HG03097 (cell line): ENCODE measurements around the gene MIER1.
"Not testable (repeated sequence)": the region's sequence is repeated elsewhere in the genome, so short reads cannot be mapped to it uniquely, and the experiment has no call there.

Experiments used
- ATAC-seq: cut with Tn5 transposase; IDR thresholded peaks from one replicate; pipeline ENCODE4 v1.9.1; 2021; ENCODE audit not compliant: unreplicated experiment, low FRiP score

The MIER1 gene

GRCh38 chr1:66924756-66925557 is at the start of gene MIER1, which contains the start of gene DNAI4:
MIER1 (plus strand) TSS chr1:66924990; CDS start chr1:66925029, 39 bp downstream.
DNAI4 (minus strand) TSS chr1:66924856; CDS start chr1:66924831, 25 bp downstream.
- peak; percentile 92 for ATAC-seq

GRCh38 chr1:66876664-66877063 is 48.1 kb upstream of the MIER1 start:
- no peak for ATAC-seq

- no peak for ATAC-seq
Measured at GRCh38 chr1:66889030-66889429, 35.8 kb upstream of the MIER1 start.

GRCh38 chr1:66890621-66891020 is 34.2 kb upstream of the MIER1 start:
- no peak for ATAC-seq

- ATAC-seq = no peak
Measured at GRCh38 chr1:66893712-66894111, 31.1 kb upstream of the MIER1 start.

GRCh38 chr1:66915203-66915602 is 9.6 kb upstream of the MIER1 start:
- not testable (repeated sequence) for ATAC-seq

- ATAC-seq = no peak
Measured at GRCh38 chr1:66916320-66916719, 8.5 kb upstream of the MIER1 start.

GRCh38 chr1:66917476-66917875 is 7.3 kb upstream of the MIER1 start:
- no peak for ATAC-seq

GRCh38 chr1:66919063-66919462 is 5.7 kb upstream of the MIER1 start:
- no peak for ATAC-seq

GRCh38 chr1:66919828-66920227 is 5.0 kb upstream of the MIER1 start:
- no peak for ATAC-seq

GRCh38 chr1:66920543-66920942 is 4.2 kb upstream of the MIER1 start:
- ATAC-seq = no peak

- ATAC-seq = no peak
Measured at GRCh38 chr1:66925558-66925910, 744 bp downstream of the MIER1 start.

- no peak for ATAC-seq
Measured at GRCh38 chr1:66925944-66926343, 1.2 kb downstream of the MIER1 start.

GRCh38 chr1:66927528-66927927 is 2.7 kb downstream of the MIER1 start:
- no peak for ATAC-seq

- ATAC-seq = no peak
Measured at GRCh38 chr1:66929146-66929688, 4.4 kb downstream of the MIER1 start.

- ATAC-seq = no peak
Measured at GRCh38 chr1:66929691-66929998, 4.9 kb downstream of the MIER1 start.

- ATAC-seq = peak; percentile 68
Measured at GRCh38 chr1:66929999-66930822, 5.4 kb downstream of the MIER1 start.

GRCh38 chr1:66930823-66931174 is 6.0 kb downstream of the MIER1 start:
- ATAC-seq = no peak

- ATAC-seq = no peak
Measured at GRCh38 chr1:66931590-66931989, 6.8 kb downstream of the MIER1 start.

- ATAC-seq = no peak
Measured at GRCh38 chr1:66932291-66932690, 7.5 kb downstream of the MIER1 start.

- no peak for ATAC-seq
Measured at GRCh38 chr1:66933887-66934700, 9.3 kb downstream of the MIER1 start.
